NCI-H2081 (cell line): ENCODE results near the gene OTUD6A.

ENCODE experiments used
- DNase-seq, 2 experiments: peaks; one replicate each; lab custom pipeline; 2025; lab: John Stamatoyannopoulos, UW

Gene OTUD6A

GRCh38 chrX:70062076-70062475, at the start of gene OTUD6A:
Gene OTUD6A, plus strand, starts transcription at chrX:70062457. Its CDS starts 68 bp downstream, at chrX:70062525.
- no peak for DNase-seq

DNA sequence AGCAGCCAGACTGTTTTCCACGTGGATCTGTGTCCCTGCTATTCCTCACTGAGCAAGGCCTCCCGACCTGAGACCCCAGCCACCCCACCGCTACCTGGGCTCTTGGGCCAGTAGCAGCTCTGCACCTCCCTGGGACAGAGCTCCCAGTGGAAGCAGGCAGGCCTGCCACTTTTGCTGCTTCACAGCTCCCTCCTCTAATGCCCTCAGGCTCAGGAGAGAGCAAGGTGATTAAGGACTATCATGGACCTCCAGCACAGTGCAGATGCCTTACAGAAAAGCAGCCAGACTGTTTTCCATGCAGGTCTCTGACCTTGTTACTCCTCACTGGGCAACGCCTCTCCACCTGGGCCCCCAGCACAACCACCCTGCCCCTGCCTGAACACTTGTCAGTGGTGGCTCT, 49.5 kb upstream of the OTUD6A start:
- DNase-seq = no peak

DNA sequence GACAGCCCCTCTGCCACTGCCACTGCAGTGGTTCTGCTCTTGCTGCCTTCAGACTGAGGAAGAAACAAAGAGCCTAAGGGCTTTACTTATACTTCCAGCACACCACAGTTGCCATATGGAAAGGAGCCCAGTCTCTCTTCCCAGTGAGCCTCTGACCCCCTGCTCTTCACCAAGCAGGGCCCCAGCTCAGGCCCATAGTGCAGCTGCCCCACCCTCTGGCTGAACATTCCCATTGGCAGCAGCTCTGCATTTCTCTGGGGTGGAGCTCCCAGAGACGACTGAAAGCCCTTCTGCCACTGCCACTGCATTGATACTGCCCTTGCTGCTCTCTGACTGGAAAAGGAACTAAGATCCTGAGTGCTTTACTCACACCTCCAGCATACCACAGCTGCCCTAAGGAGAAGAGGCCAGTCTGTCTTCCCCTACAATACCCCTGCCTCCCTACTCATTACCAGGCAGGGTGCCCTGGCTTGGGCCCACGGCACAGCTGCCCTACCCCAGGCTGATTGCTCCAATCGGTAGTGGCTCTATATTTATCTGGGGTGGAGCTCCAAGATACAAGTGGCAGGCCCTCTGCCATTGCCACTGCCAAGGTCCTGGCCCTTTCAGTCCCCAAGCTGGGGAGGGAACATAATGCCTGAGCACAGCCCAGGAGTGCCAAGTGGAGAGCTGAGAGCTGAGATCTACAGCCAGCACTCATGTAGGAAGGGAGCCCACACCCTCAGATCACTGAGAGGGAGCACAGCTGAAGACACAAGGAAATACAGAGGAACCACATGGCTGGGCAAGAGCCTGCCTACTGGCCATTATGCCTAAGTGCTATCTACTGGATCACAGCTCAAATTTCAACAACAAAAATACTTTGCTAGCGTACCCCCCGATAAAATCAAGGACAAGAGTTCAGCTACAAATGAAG, 48.5 kb upstream of the OTUD6A start:
- no peak for DNase-seq

GRCh38 chrX:70016513-70016912, 45.7 kb upstream of the OTUD6A start:
- no peak for DNase-seq

GRCh38 chrX:70022616-70023015, 39.6 kb upstream of the OTUD6A start:
- DNase-seq = no peak

GRCh38 chrX:70025464-70025863, 36.8 kb upstream of the OTUD6A start:
- no peak for DNase-seq

GRCh38 chrX:70026112-70026850, 36.0 kb upstream of the OTUD6A start:
- DNase-seq = no peak

DNA sequence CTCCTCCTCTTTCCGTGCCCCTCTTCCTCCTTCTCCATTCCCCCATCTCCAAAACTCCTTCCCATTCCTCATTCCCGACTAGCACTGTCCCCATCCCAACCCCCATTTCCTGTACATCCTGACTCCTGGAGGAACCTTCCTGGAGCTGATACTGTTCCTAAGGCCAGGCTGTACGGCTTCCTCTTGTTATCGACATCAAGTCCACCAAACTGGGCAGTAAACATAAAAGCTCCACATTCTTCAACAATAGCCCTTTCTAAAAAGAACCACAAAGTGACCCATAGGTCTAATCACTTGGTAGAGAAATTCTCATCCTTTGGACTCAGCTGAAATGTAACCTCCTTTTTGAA, 35.4 kb upstream of the OTUD6A start:
- DNase-seq = no peak

DNA sequence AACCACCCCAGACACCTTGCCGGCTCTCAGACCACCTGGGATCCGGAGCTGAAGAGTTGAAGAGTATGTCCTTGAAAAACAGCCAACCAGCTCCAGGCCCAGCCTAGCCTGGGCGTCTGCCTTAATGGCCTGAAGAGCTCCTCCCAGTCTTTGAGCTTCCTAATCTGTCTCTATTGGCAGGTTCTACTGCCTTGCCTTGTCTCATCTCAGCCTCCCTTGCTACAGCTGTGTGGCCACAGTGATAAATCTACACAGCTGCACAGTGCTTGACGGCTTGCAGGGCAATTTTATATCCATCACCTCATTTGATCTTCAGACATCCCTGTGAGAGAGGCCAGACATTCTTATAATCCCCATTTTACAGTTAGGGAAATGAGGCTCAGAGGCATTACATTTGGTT, 32.4 kb upstream of the OTUD6A start:
- DNase-seq = no peak

DNA sequence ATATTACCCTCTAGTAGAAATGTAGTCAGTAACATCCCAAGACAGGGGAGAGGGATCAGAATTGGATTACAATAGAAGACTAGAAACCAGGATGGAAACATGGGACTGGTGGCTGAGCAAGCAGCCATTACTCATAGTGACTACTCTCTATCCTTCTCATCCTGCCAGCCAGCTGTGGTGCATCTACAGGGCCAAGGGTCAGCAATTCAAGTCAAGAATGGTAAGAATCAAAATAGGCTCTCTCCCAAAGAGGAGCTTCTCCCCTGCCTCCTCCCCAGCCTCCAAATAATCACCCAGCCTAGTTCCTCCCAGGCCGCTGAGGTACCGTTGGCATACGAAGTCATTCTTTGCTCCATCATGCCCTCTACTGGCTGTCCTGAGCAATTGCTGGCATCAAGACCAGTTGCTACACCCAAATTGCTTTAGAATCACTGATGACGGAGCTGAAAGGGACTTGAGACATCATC, 31.9 kb upstream of the OTUD6A start:
- DNase-seq = peak; percentile 32 to 55

- no peak for DNase-seq
Observed at GRCh38 chrX:70032792-70033191, 29.5 kb upstream of the OTUD6A start.

- peak; percentile 35 to 39 for DNase-seq
Observed at GRCh38 chrX:70033348-70034051, 28.8 kb upstream of the OTUD6A start.

- DNase-seq = no peak
Observed at GRCh38 chrX:70034646-70035045, 27.6 kb upstream of the OTUD6A start.

- DNase-seq = no peak
Observed at GRCh38 chrX:70038515-70038914, 23.7 kb upstream of the OTUD6A start.

- no peak for DNase-seq
Observed at GRCh38 chrX:70038951-70039350, 23.3 kb upstream of the OTUD6A start.

- DNase-seq = no peak
Observed at GRCh38 chrX:70039758-70040157, 22.5 kb upstream of the OTUD6A start.

DNA sequence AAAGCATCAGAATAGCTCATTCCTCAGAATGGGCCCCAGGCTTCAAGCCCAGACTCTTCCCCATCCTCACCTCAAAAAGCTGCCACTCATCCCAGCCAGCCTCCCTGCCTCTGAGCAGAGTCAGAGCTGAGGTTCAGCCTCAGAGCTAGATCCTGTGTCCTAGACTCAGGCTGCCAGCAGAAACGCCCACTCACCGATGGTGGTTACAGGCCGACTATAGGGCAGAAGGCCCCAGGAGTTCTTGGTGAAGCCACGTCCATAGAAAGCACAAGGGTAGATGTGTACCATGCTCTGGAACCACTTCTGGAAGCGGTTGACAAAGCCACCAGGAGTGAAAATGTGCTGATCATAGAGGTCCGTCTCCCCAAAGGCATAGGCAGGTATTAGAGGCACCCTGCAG, 20.3 kb upstream of the OTUD6A start:
- DNase-seq = no peak

- DNase-seq = no peak
Observed at GRCh38 chrX:70042399-70043371, 19.6 kb upstream of the OTUD6A start.

- no peak for DNase-seq
Observed at GRCh38 chrX:70043685-70044084, 18.6 kb upstream of the OTUD6A start.

DNA sequence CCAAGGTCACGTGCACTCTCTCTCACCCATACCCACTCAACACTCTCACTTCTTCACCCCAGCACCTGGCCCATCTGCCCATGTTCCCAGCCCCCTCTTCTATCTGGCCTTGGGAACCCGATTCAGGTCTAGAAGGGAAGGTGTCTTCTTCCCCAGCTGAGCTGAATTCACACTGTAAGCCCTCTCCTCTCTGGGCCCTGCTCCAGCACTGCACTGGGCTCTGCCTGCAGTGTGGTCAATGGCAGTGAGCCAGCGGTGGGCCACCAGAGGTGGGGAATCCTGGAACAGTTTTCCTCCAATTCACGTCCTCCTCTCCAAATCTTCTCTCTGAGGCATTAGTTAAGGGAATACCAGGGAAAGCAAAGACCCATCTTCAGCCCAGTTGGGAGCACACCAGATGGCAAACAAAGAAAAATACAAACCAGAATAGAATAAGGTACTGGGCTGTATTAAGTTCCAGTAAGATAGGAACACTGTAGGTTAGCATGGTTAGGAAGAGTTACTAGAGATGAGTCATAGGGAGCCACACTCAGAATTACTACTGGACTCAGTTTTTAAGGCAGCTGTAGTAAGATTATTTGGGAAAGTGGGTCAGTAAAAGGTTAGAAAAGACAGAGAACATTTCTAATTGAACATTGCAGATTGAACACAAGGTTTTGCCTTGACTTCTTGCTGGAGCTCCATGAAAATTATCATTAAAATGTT, 17.6 kb upstream of the OTUD6A start:
- DNase-seq = no peak

GRCh38 chrX:70046978-70047377, 15.3 kb upstream of the OTUD6A start:
- no peak for DNase-seq
